Stimulated activated CD4-positive, alpha-beta T cell treated with anti-CD3 and anti-CD28 coated beads, Interleukin-15, amount 100 ng/mL, for 48 hours (primary cell): ENCODE measurements around the gene APOA5.
"Not testable (repeated sequence)": the region's sequence is repeated elsewhere in the genome, so short reads cannot be mapped to it uniquely, and the experiment has no call there.

ENCODE experiments used
- DNase-seq, 2 donors: peaks; one replicate each; pipeline ENCODE4 v3.0.0-alpha.2; 2020; ENCODE audit warnings: low read depth in 2 of 2

Gene APOA5, protein sequence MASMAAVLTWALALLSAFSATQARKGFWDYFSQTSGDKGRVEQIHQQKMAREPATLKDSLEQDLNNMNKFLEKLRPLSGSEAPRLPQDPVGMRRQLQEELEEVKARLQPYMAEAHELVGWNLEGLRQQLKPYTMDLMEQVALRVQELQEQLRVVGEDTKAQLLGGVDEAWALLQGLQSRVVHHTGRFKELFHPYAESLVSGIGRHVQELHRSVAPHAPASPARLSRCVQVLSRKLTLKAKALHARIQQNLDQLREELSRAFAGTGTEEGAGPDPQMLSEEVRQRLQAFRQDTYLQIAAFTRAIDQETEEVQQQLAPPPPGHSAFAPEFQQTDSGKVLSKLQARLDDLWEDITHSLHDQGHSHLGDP

DNA sequence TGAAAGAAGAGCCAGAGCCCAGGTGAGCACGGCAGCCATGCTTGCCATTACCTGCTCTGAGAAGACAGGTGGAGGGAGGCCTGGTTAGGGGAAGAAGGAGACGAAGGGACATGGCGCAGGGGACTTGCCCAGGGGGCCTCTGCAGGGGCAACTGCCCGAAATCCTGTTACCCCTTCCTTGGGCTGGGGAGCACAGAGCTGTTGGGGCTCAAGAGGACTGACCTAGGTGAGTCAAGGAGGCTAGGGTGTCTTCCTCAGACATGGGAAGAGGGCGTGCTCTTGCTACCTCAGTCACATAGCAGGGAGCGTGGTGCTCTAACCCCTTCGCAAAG lies at the start of gene APOA5:
Gene APOA5 (minus strand): TSS at position 67 of the 331 bp plus-strand sequence. CDS start 19 bp downstream, at position 48.
- DNase-seq = no peak

DNA sequence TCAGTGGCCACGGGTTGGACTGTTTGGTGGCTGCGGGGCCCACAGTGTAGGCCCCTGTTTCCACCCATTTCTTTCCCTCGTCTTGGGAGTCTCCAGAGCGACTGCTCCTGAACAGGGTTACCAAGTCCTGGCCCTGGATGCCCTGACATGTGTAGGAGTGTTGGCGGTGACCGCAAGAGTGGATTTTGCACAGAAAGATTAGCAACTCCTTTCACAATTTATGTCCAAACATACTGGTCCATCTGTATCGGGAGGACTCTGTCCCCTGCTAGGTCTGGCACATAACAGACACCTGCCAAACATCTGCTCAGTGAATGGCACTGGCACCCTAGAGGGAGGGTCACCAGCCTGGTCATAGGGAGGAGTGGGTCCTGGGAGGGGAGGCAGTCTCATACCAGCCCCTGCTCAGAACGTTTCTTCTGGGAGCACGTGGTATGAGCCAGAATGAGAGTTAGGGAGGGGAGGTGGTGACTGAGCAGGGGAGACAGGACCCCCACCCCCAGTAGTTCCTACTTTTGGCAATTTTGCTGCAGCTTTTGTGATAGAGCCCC lies 49.1 kb upstream of the APOA5 start:
- no peak for DNase-seq

DNA sequence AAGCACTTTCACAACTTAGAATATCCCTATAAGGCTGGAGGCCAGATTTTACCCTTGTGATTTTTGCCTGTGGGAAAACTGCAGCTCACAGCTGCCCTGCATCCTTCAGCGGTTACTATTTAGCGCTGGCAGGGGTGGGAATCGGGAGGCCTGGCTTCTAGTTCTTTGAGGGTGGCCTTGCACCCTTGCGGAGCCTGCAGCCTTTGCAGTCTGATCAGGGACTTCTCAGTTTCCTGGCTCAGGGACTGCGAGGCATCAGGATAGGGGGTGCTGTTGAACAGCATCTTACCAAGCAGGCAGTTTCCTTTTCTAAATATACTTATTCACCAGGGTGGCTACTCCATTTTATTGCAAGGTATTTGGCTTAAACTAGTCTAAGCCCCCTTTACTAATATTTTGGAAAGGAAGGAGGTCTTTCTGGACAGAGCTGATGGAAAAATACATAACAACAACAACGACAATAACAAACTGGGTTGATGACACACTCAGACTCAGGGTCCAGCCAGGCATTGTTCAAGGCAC lies 48.6 kb upstream of the APOA5 start:
- no peak for DNase-seq

DNA sequence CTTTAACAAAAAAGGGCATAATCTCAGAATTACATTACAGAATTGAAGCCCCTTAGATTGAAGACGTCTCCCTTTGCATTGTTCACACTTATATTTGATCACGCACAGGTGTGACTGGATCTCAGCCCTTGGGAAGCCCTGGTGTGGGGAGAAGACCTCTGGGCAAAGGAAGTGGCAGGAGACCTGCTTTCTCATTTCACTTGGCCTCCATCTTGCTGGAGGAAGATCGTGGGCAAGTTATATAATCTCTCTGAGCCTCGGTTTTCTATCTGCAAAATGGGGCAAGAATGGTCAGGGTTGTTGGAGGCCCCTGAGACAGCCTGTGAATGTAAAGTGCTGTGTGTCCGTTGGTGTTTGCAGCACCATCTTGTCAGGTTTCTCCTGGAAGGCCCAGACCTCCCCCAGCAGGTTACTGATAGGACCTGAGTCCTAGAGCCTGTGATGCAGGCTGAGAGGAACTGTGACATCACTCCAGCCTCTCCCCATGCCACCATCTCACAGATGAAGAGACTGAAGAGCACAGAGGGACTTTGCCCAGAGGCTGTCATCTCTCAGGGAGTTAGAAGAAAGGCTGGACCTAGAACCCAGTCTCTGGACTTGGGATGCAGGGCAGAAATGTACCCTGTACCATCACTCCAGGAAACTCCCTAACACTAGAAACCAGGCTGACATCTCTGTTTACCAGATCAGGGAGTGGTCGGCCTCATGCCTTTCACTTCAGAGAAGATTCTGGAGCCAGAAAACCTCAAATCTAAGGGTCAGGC lies 46.8 kb upstream of the APOA5 start:
- DNase-seq = no peak

DNA sequence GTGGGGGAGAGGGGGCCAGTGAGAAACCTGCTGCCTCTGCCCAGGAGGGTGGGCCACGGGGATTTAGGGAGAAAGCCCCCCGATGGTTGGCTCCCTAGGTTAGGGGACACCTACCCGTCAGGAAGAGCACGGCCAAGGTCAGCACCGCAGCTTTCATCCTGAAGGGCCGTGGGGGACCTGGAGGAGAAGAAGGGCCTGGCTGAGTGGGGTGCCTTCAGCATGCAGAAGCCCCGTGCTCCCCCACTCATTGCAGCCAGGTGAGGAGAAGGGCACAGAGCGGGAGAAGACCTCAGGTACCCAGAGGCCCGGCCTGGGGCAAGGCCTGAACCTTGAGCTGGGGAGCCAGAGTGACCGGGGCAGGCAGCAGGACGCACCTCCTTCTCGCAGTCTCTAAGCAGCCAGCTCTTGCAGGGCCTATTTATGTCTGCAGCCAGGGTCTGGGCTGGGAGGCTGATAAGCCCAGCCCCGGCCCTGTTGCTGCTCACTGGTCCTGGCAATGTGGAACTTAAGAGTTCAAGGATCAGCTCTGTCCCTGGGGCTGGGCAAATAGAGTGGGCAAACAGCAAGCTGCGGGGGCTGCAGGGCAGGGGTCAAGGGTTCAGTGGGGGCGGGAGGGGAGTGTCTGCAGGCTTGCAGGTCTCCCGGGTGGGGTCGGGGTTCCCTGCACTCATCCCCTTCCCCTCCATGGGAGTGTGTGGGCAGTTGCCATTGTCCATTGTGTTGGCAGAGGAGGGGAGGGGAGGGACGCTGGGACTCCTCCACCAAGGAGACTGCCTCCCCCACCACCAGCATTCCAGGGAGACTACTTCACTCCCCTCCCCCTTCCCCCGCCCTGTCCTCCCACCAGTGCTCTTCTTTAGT lies 45.8 kb upstream of the APOA5 start, which contains the start of gene APOA1:
Gene APOA1 (minus strand): TSS at position 392 of the 861 bp plus-strand sequence. CDS start 235 bp downstream, at position 157.
- DNase-seq = no peak

DNA sequence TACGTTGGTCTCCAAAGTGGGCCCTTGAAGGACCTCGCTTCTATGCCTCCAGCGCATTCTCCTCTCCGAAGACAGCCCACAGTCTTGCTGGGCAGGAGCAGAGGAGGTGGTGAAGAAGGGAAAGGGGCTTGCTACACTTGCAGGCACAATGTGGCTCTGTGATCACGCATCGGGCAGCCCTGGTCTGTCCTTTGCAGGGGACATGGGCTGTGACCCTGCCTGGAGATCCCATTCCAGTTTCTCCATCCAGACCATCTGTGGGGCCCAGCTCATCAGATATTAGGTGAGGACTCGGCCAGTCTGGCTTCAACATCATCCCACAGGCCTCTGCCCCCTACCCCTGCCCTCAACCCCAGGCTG lies 44.9 kb upstream of the APOA5 start:
- no peak for DNase-seq

DNA sequence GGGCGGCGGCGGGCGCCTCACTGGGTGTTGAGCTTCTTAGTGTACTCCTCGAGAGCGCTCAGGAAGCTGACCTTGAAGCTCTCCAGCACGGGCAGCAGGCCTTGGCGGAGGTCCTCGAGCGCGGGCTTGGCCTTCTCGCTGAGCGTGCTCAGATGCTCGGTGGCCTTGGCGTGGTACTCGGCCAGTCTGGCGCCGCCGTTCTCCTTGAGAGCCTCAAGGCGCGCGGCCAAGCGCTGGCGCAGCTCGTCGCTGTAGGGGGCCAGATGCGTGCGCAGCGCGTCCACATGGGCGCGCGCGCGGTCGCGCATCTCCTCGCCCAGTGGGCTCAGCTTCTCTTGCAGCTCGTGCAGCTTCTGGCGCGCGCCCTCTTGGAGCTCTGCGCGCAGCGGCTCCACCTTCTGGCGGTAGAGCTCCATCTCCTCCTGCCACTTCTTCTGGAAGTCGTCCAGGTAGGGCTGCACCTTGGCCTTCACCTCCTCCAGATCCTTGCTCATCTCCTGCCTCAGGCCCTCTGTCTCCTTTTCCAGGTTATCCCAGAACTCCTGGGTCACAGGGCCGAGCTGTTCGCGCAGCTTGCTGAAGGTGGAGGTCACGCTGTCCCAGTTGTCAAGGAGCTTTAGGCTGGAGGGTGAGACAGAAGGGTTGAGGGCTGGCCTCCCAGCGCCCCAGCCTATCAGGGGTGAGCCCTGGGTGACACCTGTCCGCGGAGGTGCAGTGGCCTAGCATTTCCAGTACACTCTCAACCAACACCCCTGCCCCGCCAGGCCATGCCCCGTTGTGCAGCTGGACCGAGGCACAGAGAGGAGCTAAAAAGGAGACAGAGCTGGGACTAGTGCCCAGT lies 44.3 kb upstream of the APOA5 start:
- peak; percentile 72 to 75 for DNase-seq

DNA sequence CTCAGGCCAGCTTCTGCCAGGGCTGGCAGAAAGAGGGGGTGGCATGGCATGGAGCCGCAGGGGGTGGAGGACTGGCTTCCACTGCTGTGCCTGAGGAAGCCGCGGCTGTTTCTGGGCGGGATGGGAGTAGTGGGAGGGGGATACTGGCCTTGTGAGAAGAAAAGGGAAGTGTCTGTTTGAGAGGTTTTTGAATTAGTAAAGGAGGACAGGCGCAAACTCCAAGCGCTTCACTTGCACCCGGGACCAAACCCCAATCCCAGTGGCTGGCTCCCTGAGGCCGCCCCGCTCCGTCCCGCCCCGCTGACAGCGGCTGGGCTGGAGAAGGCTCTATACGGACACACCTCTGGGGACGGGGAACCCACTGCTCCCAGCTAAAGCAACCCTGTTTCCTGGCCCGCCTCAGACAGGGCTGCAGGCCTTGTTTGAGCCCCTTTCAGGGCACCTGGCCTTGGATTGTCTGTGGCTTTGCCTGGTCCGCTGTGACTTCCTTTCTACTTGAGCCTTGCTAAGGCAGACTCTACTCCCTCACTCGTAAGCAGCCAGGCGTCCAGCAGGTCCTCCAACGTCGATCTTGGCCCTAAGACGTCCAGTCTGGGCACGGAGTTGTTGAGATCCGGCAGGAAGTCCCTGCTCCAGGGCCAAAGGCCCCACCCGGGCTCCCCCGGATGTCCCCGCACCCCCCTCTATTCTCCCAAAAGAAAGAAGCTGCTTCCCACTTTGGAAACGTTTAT lies 43.5 kb upstream of the APOA5 start:
- DNase-seq = no peak

DNA sequence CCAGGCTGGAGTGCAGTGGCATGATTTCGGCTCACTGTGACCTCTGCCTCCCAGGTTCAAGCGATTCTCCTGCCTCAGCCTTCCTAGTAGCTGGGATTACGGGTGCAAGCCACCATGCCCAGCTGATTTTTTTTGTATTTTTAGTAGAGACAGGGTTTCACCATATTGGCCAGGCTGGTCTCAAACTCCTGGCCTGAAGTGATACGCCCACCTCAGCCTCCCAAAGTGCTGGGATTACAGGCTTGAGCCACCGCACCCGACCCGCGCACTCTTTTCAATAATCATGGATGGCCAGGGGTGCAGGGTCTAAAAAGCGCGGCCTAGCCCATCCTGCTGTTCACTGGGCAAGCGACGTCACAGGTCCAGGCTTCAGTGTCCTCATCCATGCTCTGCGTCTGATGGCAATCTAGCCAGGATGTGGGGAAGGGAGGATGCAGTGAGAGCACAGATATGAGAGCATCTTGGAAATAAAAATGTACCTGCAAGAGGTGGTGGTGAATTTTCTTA lies 42.9 kb upstream of the APOA5 start:
- DNase-seq = not testable (repeated sequence)

DNA sequence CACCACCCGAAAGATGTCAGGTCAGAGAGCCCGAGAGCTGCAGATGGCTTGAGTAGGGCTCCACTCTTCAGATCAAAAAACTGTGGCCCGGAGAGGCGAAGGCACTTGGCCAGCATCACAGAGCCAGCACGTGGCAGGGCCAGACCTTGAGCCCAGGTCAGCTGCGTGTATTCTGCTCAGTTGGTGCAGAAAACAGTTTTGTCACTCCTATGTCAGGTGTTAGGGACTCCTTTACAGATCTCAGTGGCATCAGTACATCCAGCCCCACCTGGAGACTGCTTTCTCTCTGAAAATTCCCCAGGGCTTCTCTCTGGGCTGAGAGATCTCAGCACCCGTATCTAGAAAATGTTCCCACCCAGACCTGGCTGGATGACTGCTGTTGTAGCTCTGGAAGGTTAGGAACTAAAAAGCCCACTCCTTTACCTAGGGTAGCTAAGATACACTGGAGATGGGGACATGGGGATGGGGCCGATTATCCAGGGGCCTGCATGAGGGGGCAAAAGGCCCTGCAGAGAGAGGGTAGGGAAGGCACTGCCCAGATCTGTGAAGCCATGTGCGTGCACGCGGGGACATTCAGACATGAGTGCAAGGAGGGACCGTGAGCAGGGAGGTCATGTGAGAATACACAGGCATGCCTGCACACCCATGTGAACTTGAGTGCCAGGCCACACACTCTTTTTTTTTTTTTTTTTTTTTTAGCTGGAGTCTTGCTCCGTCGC lies 42.3 kb upstream of the APOA5 start:
- no peak for DNase-seq

DNA sequence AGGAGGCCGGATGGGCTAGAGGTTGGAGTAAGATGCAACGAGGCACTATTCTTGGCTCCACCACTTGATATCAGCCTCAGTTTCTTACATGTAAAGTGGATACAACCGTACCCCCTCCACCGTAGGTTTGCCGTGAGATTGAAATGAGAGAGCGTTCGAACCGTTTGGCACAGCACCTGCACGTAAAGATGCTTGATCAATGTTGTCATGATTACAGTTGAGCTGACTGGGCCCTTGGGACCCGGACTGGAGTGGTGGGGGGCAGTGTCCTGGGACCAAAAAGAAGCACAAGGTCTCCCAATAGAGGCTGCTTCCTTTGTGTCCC lies 41.8 kb upstream of the APOA5 start:
- no peak for DNase-seq

DNA sequence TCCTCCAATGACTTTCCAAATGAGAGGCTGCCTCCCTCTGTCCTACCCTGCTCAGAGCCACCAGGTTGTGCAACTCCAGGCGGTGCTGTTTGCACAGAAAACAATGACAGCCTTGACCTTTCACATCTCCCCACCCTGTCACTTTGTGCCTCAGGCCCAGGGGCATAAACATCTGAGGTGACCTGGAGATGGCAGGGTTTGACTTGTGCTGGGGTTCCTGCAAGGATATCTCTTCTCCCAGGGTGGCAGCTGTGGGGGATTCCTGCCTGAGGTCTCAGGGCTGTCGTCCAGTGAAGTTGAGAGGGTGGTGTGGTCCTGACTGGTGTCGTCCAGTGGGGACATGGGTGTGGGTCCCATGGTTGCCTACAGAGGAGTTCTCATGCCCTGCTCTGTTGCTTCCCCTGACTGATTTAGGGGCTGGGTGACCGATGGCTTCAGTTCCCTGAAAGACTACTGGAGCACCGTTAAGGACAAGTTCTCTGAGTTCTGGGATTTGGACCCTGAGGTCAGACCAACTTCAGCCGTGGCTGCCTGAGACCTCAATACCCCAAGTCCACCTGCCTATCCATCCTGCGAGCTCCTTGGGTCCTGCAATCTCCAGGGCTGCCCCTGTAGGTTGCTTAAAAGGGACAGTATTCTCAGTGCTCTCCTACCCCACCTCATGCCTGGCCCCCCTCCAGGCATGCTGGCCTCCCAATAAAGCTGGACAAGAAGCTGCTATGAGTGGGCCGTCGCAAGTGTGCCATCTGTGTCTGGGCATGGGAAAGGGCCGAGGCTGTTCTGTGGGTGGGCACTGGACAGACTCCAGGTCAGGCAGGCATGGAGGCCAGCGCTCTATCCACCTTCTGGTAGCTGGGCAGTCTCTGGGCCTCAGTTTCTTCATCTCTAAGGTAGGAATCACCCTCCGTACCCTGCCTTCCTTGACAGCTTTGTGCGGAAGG lies 40.9 kb upstream of the APOA5 start:
- no peak for DNase-seq

DNA sequence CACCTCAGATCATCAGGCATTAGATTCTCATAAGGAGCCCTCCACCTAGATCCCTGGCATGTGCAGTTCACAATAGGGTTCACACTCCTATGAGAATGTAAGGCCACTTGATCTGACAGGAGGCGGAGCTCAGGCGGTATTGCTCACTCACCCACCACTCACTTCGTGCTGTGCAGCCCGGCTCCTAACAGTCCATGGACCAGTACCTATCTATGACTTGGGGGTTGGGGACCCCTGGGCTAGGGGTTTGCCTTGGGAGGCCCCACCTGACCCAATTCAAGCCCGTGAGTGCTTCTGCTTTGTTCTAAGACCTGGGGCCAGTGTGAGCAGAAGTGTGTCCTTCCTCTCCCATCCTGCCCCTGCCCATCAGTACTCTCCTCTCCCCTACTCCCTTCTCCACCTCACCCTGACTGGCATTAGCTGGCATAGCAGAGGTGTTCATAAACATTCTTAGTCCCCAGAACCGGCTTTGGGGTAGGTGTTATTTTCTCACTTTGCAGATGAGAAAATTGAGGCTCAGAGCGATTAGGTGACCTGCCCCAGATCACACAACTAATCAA lies 40.2 kb upstream of the APOA5 start:
- no peak for DNase-seq

DNA sequence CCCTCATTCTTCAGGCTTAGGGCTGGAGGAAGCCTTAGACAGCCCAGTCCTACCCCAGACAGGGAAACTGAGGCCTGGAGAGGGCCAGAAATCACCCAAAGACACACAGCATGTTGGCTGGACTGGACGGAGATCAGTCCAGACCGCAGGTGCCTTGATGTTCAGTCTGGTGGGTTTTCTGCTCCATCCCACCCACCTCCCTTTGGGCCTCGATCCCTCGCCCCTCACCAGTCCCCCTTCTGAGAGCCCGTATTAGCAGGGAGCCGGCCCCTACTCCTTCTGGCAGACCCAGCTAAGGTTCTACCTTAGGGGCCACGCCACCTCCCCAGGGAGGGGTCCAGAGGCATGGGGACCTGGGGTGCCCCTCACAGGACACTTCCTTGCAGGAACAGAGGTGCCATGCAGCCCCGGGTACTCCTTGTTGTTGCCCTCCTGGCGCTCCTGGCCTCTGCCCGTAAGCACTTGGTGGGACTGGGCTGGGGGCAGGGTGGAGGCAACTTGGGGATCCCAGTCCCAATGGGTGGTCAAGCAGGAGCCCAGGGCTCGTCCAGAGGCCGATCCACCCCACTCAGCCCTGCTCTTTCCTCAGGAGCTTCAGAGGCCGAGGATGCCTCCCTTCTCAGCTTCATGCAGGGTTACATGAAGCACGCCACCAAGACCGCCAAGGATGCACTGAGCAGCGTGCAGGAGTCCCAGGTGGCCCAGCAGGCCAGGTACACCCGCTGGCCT lies 38.7 kb upstream of the APOA5 start:
- no peak for DNase-seq

DNA sequence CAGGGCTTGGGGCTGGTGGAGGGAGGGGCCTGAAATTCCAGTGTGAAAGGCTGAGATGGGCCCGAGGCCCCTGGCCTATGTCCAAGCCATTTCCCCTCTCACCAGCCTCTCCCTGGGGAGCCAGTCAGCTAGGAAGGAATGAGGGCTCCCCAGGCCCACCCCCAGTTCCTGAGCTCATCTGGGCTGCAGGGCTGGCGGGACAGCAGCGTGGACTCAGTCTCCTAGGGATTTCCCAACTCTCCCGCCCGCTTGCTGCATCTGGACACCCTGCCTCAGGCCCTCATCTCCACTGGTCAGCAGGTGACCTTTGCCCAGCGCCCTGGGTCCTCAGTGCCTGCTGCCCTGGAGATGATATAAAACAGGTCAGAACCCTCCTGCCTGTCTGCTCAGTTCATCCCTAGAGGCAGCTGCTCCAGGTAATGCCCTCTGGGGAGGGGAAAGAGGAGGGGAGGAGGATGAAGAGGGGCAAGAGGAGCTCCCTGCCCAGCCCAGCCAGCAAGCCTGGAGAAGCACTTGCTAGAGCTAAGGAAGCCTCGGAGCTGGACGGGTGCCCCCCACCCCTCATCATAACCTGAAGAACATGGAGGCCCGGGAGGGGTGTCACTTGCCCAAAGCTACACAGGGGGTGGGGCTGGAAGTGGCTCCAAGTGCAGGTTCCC lies 38.0 kb upstream of the APOA5 start, which contains the start of gene APOC3:
Gene APOC3 (plus strand): TSS at position 383 of the 659 bp plus-strand sequence. CDS start 676 bp downstream, outside the sequence.
- no peak for DNase-seq
